Activated gamma-delta T cell (primary cell): ENCODE data around the gene CAPN5.
"Not testable (repeated sequence)": the region's sequence is repeated elsewhere in the genome, so short reads cannot be mapped to it uniquely, and the experiment has no call there.

Experiments
- DNase-seq: peaks from one replicate; lab custom pipeline; 2025; lab: John Stamatoyannopoulos, UW

The CAPN5 gene

GRCh38 chr11:77042111-77042726, 24.6 kb upstream of the CAPN5 start:
- DNase-seq, result no peak

GRCh38 chr11:77044356-77044755, 22.4 kb upstream of the CAPN5 start:
- DNase-seq, result no peak

- DNase-seq, result no peak
Observed at GRCh38 chr11:77044886-77045285, 21.9 kb upstream of the CAPN5 start.

GRCh38 chr11:77046060-77046501, 20.7 kb upstream of the CAPN5 start:
- peak; percentile 30 for DNase-seq

GRCh38 chr11:77047007-77047927, 19.5 kb upstream of the CAPN5 start:
- DNase-seq, result no peak

GRCh38 chr11:77047928-77048446, 18.8 kb upstream of the CAPN5 start:
- DNase-seq, result not testable (repeated sequence)

GRCh38 chr11:77049026-77049425, 17.7 kb upstream of the CAPN5 start:
- no peak for DNase-seq

- no peak for DNase-seq
Observed at GRCh38 chr11:77051511-77051910, 15.3 kb upstream of the CAPN5 start.

- no peak for DNase-seq
Observed at GRCh38 chr11:77052518-77052917, 14.3 kb upstream of the CAPN5 start.

- DNase-seq, result no peak
Observed at GRCh38 chr11:77053217-77054015, 13.4 kb upstream of the CAPN5 start.

- DNase-seq, result no peak
Observed at GRCh38 chr11:77054084-77054483, 12.7 kb upstream of the CAPN5 start.

GRCh38 chr11:77055101-77055561, 11.6 kb upstream of the CAPN5 start:
- DNase-seq, result no peak

GRCh38 chr11:77055913-77056312, 10.9 kb upstream of the CAPN5 start:
- no peak for DNase-seq

- DNase-seq, result no peak
Observed at GRCh38 chr11:77056814-77057402, 9.9 kb upstream of the CAPN5 start.

GRCh38 chr11:77057938-77058474, 8.8 kb upstream of the CAPN5 start:
- no peak for DNase-seq

GRCh38 chr11:77058900-77059299, 7.9 kb upstream of the CAPN5 start:
- DNase-seq, result no peak

GRCh38 chr11:77059806-77060205, 7.0 kb upstream of the CAPN5 start:
- no peak for DNase-seq

GRCh38 chr11:77060234-77060633, 6.5 kb upstream of the CAPN5 start:
- DNase-seq, result no peak

GRCh38 chr11:77061258-77061657, 5.5 kb upstream of the CAPN5 start:
- not testable (repeated sequence) for DNase-seq

GRCh38 chr11:77062924-77063323, 3.8 kb upstream of the CAPN5 start:
- no peak for DNase-seq

- DNase-seq, result no peak
Observed at GRCh38 chr11:77063407-77063806, 3.4 kb upstream of the CAPN5 start.
